ENCODE measurements around the gene MATN3. TPM values are rescaled to one million over a fixed set of nuclear protein-coding genes. Genes with fewer than 3 reads are reported as not detected.

MATN3 gene
- total RNA-seq (2021; ENCODE audit: unreplicated experiment): 3.5 TPM
- polyA plus RNA-seq (2012; ENCODE audit: insufficient read length): 5.3 TPM
- Bru-seq, nascent RNA: percentile 37 among the genes with signal in this experiment
- percentile 45 among the genes with signal in this experiment for BruChase-seq, experiment 1, labeled RNA remaining after a 2-hour chase
- BruChase-seq, experiment 2, labeled RNA remaining after a 6-hour chase: percentile 46 among the genes with signal in this experiment
- long read RNA-seq, transcript MATN3-201 (8 exons, 2,524 nt): major isoform, 14 of 19 reads
- long read RNA-seq, partial matches to known transcripts: 4 of 19 reads
- long read RNA-seq, other reads (novel, unspliced or antisense): 0 of 19 reads

- DNase-seq (ENCODE audit: low read depth, low spot score): no peak
- no peak for TF ChIP-seq REST (IDR thresholded peaks at IDR 0.05; ENCODE audit: insufficient read depth in 1 of 2, low read depth in 2 of 2, low read length in 1 of 2)
- TF ChIP-seq TCF7L2 (IDR thresholded peaks at IDR 0.05; ENCODE audit: low read depth, low read length): no peak
- no peak for TF ChIP-seq SIN3A (IDR thresholded peaks at IDR 0.05; ENCODE audit: borderline replicate concordance, insufficient read depth, low read depth, low read length)
These were observed at the start of gene MATN3 for GRCh38 chr2:20012282-20013125. Gene MATN3, minus strand, starts transcription at chr2:20012668. Its CDS starts 37 bp downstream, at chr2:20012631.

GRCh38 chr2:20061940-20062339, 49.5 kb upstream of the MATN3 start:
- H3K27ac ChIP-seq (ENCODE audit: low read length): no peak overlapping the region
- in situ Hi-C loops (cut with HindIII; ENCODE audit: low pct_unique_long_range_greater_than_20kb, low sequenced_read_pairs): no loop called here
- intact Hi-C loops (cut with micrococcal nuclease; ENCODE audit: unreplicated experiment): no loop called here
- no peaks in the 10 kb centered on the region; the same call in 1 of the 2 replicates for H3K27me3 ChIP-seq (ENCODE audit: control insufficient read depth, insufficient read depth, low read length)
- H3K36me3 ChIP-seq (ENCODE audit: control insufficient read depth, insufficient read depth, low read length): no peaks in the 10 kb centered on the region
- ATAC-seq: no peak
- BruUV-seq (replicated peaks): no TSS peak
- no peaks in the 10 kb centered on the region for H3K4me1 ChIP-seq (ENCODE audit: control insufficient read depth, insufficient read depth, low read length)
- no peak overlapping the region for H3K4me3 ChIP-seq (ENCODE audit: low read depth in 2 of 2, low read length in 2 of 2)
- H3K9me3 ChIP-seq (ENCODE audit: control insufficient read depth, insufficient read depth, low read depth, low read length): no peaks in the 10 kb centered on the region
- DNase-seq (ENCODE audit: low read depth, low spot score): no peak
- TF ChIP-seq SIN3A (IDR thresholded peaks at IDR 0.05; ENCODE audit: borderline replicate concordance, insufficient read depth, low read depth, low read length) (no peak), REST (IDR thresholded peaks at IDR 0.05; ENCODE audit: insufficient read depth in 1 of 2, low read depth in 2 of 2, low read length in 1 of 2) (no peak), POLR2AphosphoS5 (IDR thresholded peaks at IDR 0.05; ENCODE audit: low read depth, low read length) (no peak), CTCF (IDR thresholded peaks at IDR 0.05) (no peak), TCF7L2 (IDR thresholded peaks at IDR 0.05; ENCODE audit: low read depth, low read length) (no peak)
- ChIA-PET POLR2A (no interaction called here), CTCF (interaction anchor here (1.0 kb wide), 1 partner anchor 46 kb away, joined by 3 read pairs; no protein-coding TSS in a partner anchor)

More at GRCh38 chr2:20012282-20013125, at the start of gene MATN3:
- ATAC-seq: peak; percentile 85
- POLR2A ChIA-PET: no interaction called here
- Histone ChIP-seq H3K4me1 (ENCODE audit: control insufficient read depth, insufficient read depth, low read length) (no peaks in the 10 kb centered on the region), H3K27me3 (ENCODE audit: control insufficient read depth, insufficient read depth, low read length) (no peaks in the 10 kb centered on the region), H3K36me3 (ENCODE audit: control insufficient read depth, insufficient read depth, low read length) (no peaks in the 10 kb centered on the region), H3K27ac (ENCODE audit: low read length) (peak within 1 kb of the TSS; percentile 31; the same call in 1 of the 2 replicates), H3K4me3 (ENCODE audit: low read depth in 2 of 2, low read length in 2 of 2) (peak within 1 kb of the TSS; percentile 46 to 56), H3K9me3 (ENCODE audit: control insufficient read depth, insufficient read depth, low read depth, low read length) (no peaks in the 10 kb centered on the region)
- intact Hi-C loops (cut with micrococcal nuclease; ENCODE audit: unreplicated experiment): no loop called here
- BruUV-seq (replicated peaks): no TSS peak
- in situ Hi-C loops (cut with HindIII; ENCODE audit: low pct_unique_long_range_greater_than_20kb, low sequenced_read_pairs): no loop called here
- CTCF ChIA-PET: no interaction called here

All from Panc1 (cell line).